HepG2 (cell line): ENCODE measurements around the gene JTB. TPM values are rescaled to one million over a fixed set of nuclear protein-coding genes. Genes with fewer than 3 reads are reported as not detected.

Experiments
- FOXA1 ChIP-seq, 2 experiments: fragments of 450-650 bp in 1 of 2; sonication (generic) in 1 of 2; formaldehyde crosslinking in 1 of 2; IDR thresholded peaks; 2 replicates each; pipeline versions ENCODE4 v1.4.0 to v1.6.1; 2016 to 2020; ENCODE audit warnings: missing genetic modification reagents in 1 of 2
- GABPA ChIP-seq, 2 experiments: IDR thresholded peaks; 2 replicates each; pipeline ENCODE4 v1.6.1; 2011 to 2016; ENCODE audit warnings: low read depth in 2 of 2, low read length in 1 of 2, missing biosample characterization in 1 of 2, missing genetic modification characterization in 1 of 2
- GATA4 ChIP-seq: sonication (generic); IDR thresholded peaks from 2 replicates; pipeline ENCODE4 v1.6.1; 2016; ENCODE audit warnings: antibody characterized with exemption, low read depth, borderline replicate concordance
- ISL2 ChIP-seq: sonication (generic); formaldehyde crosslinking; IDR thresholded peaks from 2 replicates; pipeline ENCODE4 v1.5.0; 2020; ENCODE audit warnings: missing genetic modification reagents
- KDM4B ChIP-seq: sonication (generic); formaldehyde crosslinking; IDR thresholded peaks from 2 replicates; pipeline ENCODE4 v1.4.0; 2020; ENCODE audit warnings: missing genetic modification reagents
- NR2C2 ChIP-seq: sonication (generic); formaldehyde crosslinking; IDR thresholded peaks from 2 replicates; pipeline ENCODE4 v1.4.0; 2020; ENCODE audit warnings: missing genetic modification reagents, mild to moderate bottlenecking, moderate library complexity, borderline replicate concordance
- PAX8 ChIP-seq: sonication (generic); formaldehyde crosslinking; IDR thresholded peaks from 2 replicates; pipeline ENCODE4 v1.8.0; 2022; ENCODE audit warnings: mild to moderate bottlenecking, missing genetic modification reagents, borderline replicate concordance
- PHF21A ChIP-seq: sonication (generic); formaldehyde crosslinking; IDR thresholded peaks from 2 replicates; pipeline ENCODE4 v1.5.0; 2020; ENCODE audit warnings: mild to moderate bottlenecking, missing genetic modification reagents
- RAD51 ChIP-seq: fragments of 450-650 bp; IDR thresholded peaks from 2 replicates; pipeline ENCODE4 v1.6.1; 2016; ENCODE audit warnings: borderline replicate concordance
- ZBTB10 ChIP-seq: sonication (generic); formaldehyde crosslinking; IDR thresholded peaks from 2 replicates; pipeline ENCODE4 v1.4.0; 2020; ENCODE audit warnings: missing genetic modification reagents, borderline replicate concordance
- ZNF121 ChIP-seq: sonication (generic); formaldehyde crosslinking; IDR thresholded peaks from 2 replicates; pipeline ENCODE4 v1.5.0; 2020; ENCODE audit warnings: mild to moderate bottlenecking, missing genetic modification reagents
- ZNF317 ChIP-seq: sonication (generic); formaldehyde crosslinking; IDR thresholded peaks from 2 replicates; pipeline ENCODE4 v1.5.0; 2020; ENCODE audit warnings: mild to moderate bottlenecking, missing genetic modification reagents
- ZNF772 ChIP-seq: sonication (generic); formaldehyde crosslinking; IDR thresholded peaks from 2 replicates; pipeline ENCODE4 v1.5.0; 2020; ENCODE audit warnings: mild to moderate bottlenecking, missing genetic modification reagents
- ZNF781 ChIP-seq: sonication (generic); formaldehyde crosslinking; IDR thresholded peaks from 2 replicates; pipeline ENCODE4 v1.5.1; 2020; ENCODE audit warnings: borderline replicate concordance, mild to moderate bottlenecking, missing genetic modification reagents; ENCODE audit errors: not compliant biosample characterization
- polyA plus RNA-seq, 8 experiments: library from polyadenylated mRNA; depleted of rRNA in 3 of 8; stranded (reverse) in 7 of 8; unstranded in 1 of 8; fragments of >200 nt; fragmentation: Illumina TruSeq in 4 of 8; extraction: Trizol in 4 of 8; gene quantifications; 2 replicates each; pipeline versions ENCODE4 v1.2.1 to v1.2.3, GENCODE V29; 2011 to 2016; ENCODE audit warnings: low read depth in 4 of 8, missing spikeins in 1 of 8, mixed read lengths in 1 of 8; ENCODE audit not compliant: insufficient read depth in 1 of 8
- total RNA-seq, 5 experiments: library from RNA; depleted of rRNA; stranded (reverse); fragments of >200 nt; fragmentation: Illumina TruSeq; extraction: Trizol; gene quantifications; 2 replicates each; pipeline ENCODE4 v1.2.3, GENCODE V29; 2016; ENCODE audit warnings: low read depth in 1 of 5
- TF ChIP-seq, protein P1 (sequence below): IDR thresholded peaks from 2 replicates; pipeline ENCODE4 v1.4.0; 2020; ENCODE audit warnings: mild to moderate bottlenecking, missing genetic modification reagents
- TF ChIP-seq, protein P2 (sequence below): sonication (generic); formaldehyde crosslinking; IDR thresholded peaks from 2 replicates; pipeline ENCODE4 v1.5.0; 2020; ENCODE audit warnings: mild to moderate bottlenecking, missing genetic modification reagents, borderline replicate concordance

JTB gene
- total and polyA plus RNA-seq, 2 of the 13 experiments (the other 11 are each of a cell fraction or from before 2014, with no cell fraction given): 96.7 to 99.2 TPM

GRCh38 chr1:153967107-153967999 is 10.1 kb downstream of the JTB start, which contains the start of gene CREB3L4 (continued):
- TF ChIP-seq FOXA1 (IDR thresholded peaks at IDR 0.05) (no peak), FOXA1 (CRISPR knock-in tag; IDR thresholded peaks at IDR 0.05) (peak; percentile 86), ISL2 (CRISPR knock-in tag) (peak; percentile 32; the same call in 1 of the 2 replicates), KDM4B (0 out of 2 replicates have a peak, but pooled peaks have one; percentile 33), RAD51 (peak; percentile 88), PAX8 (CRISPR knock-in tag) (0 out of 2 replicates have a peak, but pooled peaks have one; percentile 53), GABPA (IDR thresholded peaks at IDR 0.05; ENCODE audit: low read depth, low read length) (no peak; the same call in 1 of the 2 replicates), GABPA (CRISPR knock-in tag; IDR thresholded peaks at IDR 0.05; ENCODE audit: low read depth) (peak; percentile 75), ZNF317 (CRISPR knock-in tag) (peak; percentile 49; the same call in 1 of the 2 replicates), ZNF772 (peak; percentile 93), GATA4 (peak; percentile 20; the same call in 1 of the 2 replicates), ZNF781 (peak; percentile 79), ZNF121 (peak; percentile 100), ZBTB10 (no peak), NR2C2 (peak; percentile 78), PHF21A (peak; percentile 93)
- TF ChIP-seq, protein P1, sequence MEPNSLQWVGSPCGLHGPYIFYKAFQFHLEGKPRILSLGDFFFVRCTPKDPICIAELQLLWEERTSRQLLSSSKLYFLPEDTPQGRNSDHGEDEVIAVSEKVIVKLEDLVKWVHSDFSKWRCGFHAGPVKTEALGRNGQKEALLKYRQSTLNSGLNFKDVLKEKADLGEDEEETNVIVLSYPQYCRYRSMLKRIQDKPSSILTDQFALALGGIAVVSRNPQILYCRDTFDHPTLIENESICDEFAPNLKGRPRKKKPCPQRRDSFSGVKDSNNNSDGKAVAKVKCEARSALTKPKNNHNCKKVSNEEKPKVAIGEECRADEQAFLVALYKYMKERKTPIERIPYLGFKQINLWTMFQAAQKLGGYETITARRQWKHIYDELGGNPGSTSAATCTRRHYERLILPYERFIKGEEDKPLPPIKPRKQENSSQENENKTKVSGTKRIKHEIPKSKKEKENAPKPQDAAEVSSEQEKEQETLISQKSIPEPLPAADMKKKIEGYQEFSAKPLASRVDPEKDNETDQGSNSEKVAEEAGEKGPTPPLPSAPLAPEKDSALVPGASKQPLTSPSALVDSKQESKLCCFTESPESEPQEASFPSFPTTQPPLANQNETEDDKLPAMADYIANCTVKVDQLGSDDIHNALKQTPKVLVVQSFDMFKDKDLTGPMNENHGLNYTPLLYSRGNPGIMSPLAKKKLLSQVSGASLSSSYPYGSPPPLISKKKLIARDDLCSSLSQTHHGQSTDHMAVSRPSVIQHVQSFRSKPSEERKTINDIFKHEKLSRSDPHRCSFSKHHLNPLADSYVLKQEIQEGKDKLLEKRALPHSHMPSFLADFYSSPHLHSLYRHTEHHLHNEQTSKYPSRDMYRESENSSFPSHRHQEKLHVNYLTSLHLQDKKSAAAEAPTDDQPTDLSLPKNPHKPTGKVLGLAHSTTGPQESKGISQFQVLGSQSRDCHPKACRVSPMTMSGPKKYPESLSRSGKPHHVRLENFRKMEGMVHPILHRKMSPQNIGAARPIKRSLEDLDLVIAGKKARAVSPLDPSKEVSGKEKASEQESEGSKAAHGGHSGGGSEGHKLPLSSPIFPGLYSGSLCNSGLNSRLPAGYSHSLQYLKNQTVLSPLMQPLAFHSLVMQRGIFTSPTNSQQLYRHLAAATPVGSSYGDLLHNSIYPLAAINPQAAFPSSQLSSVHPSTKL: peak; percentile 77
- TF ChIP-seq, protein P2, sequence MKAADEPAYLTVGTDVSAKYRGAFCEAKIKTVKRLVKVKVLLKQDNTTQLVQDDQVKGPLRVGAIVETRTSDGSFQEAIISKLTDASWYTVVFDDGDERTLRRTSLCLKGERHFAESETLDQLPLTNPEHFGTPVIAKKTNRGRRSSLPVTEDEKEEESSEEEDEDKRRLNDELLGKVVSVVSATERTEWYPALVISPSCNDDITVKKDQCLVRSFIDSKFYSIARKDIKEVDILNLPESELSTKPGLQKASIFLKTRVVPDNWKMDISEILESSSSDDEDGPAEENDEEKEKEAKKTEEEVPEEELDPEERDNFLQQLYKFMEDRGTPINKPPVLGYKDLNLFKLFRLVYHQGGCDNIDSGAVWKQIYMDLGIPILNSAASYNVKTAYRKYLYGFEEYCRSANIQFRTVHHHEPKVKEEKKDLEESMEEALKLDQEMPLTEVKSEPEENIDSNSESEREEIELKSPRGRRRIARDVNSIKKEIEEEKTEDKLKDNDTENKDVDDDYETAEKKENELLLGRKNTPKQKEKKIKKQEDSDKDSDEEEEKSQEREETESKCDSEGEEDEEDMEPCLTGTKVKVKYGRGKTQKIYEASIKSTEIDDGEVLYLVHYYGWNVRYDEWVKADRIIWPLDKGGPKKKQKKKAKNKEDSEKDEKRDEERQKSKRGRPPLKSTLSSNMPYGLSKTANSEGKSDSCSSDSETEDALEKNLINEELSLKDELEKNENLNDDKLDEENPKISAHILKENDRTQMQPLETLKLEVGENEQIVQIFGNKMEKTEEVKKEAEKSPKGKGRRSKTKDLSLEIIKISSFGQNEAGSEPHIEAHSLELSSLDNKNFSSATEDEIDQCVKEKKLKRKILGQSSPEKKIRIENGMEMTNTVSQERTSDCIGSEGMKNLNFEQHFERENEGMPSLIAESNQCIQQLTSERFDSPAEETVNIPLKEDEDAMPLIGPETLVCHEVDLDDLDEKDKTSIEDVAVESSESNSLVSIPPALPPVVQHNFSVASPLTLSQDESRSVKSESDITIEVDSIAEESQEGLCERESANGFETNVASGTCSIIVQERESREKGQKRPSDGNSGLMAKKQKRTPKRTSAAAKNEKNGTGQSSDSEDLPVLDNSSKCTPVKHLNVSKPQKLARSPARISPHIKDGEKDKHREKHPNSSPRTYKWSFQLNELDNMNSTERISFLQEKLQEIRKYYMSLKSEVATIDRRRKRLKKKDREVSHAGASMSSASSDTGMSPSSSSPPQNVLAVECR (CRISPR knock-in tag): peak; percentile 91
